ENCODE data around the gene DUSP15.

DUSP15 gene

DNA sequence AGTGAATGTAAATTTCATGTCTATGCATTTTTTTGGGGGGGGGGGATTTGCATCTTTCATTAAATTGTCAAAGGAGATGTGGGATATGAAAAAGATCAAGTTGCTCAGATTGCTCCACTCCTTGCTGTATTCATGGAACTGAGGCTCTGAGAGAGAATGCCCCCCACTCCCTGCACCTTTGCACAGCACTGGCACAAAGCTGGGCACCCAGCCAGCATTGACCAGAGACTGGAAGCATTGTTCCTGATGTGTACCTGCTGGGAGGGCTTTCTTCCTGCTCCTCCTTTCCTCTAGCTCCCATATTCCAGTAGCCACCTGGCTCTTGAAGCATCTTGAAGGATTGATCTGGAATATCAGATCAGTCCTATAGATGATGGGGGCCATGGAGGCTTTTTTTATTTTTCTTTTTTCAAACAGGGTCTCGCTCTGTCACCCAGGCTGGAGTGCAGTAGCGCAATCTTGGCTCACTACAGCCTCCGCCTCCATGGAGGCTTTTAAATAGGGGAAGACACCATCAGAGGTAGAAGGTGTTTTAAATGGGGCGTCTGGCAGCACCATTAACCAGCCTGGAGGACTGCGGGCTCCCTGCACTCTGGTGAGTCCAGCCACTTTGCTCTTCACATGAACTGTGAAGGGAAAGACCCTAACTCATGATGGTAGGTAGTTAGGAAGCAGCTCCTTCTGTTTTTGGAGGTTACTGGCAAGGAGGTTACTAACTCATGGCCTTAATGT is 10.9 kb downstream of the DUSP15 start:
- no peak for DNase-seq

DNA sequence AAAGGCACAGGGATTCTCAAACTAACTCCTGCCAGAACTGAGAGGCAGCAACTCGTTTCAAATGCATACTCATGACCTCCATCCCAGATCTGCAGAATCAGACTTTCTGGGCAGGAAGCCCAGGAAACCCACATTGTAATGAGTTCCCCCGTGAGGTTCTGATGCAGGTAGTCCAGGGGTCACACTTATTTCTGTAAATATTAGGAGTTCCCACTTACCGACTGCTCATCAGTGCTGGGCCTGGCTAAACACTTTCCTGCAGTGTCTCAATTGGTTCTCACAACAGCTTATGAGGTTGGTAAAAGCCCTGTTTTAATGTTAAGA is 11.6 kb downstream of the DUSP15 start:
- no peak for DNase-seq

DNA sequence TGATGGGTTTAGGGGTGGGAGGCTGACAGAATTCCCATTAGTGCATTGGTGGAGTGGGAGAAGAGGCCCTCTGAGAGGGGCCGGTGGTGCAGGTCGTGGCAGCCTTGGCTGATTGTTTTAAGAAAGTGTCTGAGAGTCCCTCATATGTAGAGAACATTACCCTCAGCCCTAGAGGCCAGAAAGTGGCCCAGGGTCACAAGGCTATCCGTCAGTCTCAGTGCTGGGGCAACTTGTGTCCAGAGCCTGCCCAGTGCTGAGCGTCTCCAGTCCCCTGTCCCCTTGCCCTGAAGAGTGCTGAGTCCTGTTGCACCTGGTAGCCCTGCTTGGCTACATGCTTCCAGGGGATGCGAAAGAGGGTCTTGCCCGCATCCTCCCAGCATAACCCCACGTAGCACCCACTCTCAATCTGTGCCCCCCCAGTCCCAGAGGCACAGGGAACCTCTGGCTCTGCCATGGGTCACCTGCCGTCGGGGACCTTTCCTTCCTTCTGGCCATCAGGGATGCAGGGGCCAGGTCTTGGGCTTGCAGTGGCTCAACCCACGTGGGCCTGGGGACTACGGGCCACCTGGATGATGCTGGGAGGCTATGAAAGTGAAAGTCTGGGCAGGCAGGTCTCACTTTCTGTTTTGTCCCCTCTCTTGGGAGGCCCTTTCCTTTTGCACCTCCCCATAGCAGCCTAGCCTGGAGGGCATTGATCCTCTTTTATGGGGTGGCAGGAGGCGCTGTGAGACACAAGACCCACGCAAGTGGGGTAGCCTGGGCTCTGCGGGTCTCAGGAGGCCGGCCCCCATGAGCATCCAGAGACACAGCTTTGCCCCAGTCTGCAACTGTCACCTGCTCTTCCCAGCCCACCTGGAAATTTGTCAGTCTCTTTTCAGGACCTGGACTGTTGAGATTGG is 12.2 kb downstream of the DUSP15 start:
- DNase-seq = no peak

- no peak for DNase-seq
Observed at GRCh38 chr20:31856516-31856915, 13.8 kb downstream of the DUSP15 start.

DNA sequence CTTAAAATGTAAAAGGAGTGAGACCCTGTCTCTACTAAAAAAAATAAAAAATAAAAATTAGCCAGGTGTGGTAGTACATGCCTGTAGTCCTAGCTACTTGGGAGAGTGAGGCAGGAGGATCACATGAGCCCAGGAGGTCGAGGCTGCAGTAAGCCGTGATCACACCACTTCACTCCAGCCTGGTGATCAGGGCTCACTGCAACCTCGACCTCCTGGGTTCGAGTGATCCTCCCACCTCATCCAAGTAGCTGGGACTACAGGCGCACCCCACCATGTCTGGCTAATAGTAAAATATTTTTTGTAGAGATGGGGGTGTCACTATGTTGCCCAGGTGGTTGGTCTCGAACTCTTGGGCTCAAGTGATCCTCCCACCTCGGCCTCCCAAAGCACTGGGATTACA is 16.8 kb downstream of the DUSP15 start:
- no peak for DNase-seq

DNA sequence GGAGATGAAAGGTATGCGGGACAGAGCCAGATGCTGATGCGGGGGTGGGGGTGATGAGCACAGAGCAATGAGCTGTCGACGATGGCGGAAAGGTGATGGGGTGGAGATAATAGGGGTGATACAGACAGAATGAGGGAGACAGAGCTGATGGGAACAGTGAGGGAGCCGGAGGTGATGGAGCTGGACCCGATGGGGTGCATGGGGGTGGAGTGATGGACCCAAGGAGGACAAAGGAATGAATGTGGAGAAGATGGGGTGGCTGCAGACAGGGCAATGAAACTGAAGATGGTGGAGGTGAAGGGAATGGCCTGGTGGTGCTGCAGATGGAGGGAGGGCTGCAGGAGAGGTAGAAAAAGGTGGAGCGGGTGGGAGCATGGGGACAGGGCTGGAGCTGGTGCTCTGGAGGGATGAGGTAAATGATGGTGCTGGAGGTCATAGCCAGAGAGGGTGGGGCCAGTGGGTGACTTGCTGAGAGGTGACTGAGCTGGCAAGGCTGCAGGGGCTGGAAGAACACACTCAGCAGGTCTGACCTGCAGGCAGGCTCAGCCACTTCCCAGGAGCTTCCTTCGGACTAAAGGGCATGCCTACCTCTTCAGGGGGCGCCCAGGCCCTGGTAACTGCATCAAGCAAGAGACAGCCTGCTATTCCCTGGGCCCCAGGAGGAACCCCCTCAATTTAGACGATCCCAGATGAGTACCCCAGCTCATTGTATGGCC is 18.9 kb downstream of the DUSP15 start:
- DNase-seq = no peak

GRCh38 chr20:31849306-31849930 is 20.9 kb downstream of the DUSP15 start:
- DNase-seq = peak in 1 of 2 experiments; percentile 18

DNA sequence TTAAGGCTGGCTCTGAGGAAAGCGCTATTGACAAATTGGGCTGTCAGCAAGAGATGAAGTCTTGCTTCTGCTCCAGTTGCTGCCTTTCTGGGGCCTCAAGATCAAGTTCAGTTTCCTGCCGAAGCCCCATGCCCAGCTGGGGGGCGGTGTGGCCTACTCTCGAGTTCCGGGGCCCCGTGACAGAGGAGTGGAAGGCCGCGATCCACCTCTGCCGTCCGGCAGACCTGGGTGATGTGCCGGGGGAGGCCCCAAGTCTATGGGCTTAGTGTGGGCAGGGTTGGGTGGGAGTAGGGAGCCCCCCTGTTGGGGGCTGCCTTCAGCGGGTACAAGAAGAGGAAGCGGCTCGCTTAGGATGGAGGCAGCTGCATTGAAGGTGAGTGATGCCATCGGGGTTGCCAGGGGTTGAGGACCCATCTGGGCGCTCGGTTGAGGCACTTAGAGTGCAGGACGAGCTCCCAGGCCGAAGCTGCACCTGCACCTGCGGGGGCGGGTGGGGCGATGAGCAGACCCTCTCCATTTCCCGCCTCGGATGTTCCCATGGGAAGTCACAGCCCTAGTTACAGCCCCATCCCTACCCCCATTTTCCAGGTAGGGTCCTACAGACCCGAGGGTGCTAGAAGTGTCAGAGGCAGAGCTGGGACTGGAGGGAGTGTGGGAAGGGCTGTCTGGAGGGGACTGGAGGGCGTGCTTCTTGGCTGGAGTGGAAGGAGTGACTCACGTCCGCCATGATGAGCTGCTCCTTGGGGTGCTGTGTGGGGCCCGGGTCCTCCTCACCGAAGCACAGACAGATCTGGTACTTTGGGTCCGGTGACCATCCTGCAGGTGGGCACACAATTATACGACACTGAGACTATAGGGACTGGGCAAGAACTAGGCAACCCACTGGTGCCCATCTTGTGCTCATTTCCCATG is 22.0 kb downstream of the DUSP15 start:
- DNase-seq = no peak

GRCh38 chr20:31846793-31847138 is 23.6 kb downstream of the DUSP15 start:
- no peak for DNase-seq

DNA sequence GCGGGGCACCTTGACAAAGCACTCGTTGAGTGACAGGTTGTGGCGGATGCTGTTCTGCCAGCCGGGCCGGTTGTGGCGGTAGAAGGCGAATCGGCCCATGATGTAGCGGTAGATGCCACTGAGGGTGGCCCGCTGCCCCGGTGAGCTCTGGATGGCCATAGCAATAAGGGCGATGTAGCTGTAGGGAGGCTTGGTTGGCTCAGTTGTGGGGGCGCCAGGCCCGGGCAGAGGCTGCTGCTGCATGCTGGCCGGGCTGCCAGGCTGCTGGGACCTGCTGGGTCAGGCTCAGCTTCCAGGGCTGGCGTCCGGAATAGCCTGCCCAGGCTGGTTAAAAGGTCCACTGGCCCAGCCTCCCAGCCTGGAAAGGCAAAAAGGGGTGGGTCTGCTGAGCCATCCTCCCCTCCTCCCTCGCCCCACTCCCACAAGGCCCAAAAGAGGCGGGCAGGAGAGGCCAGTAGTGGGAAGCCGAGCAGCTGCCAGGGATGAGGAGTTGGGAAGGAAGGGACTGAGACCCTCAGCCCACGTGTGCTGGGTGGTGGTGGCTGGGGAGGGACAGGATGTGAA is 24.9 kb downstream of the DUSP15 start, which contains the start of gene FOXS1:
TSS of gene FOXS1 (minus strand) at position 305 of the 564 bp plus-strand sequence. CDS start at position 243, 62 bp downstream.
- DNase-seq = peak in 1 of 2 experiments; percentile 17

- DNase-seq = no peak
Observed at GRCh38 chr20:31844737-31845299, 25.5 kb downstream of the DUSP15 start.

DNA sequence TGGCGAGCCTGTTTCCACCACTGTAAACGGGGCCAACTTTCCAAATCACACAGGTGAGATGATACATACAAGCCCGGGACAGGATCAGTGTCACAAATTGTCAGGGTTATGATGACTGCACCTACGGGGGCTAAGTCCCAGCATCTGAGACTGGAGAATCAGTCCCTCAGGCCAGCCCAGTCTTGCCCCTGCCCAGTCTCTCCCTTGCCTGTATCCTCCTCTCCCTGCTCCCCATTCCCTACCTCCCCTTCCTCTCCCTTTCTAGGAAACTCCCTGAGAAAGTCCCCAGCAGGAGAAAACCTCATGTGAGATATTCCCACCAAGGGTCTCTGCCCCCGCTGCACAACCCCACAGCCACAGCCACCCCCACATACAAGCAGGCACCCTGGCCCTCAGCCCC is 26.4 kb downstream of the DUSP15 start:
- DNase-seq = no peak

DNA sequence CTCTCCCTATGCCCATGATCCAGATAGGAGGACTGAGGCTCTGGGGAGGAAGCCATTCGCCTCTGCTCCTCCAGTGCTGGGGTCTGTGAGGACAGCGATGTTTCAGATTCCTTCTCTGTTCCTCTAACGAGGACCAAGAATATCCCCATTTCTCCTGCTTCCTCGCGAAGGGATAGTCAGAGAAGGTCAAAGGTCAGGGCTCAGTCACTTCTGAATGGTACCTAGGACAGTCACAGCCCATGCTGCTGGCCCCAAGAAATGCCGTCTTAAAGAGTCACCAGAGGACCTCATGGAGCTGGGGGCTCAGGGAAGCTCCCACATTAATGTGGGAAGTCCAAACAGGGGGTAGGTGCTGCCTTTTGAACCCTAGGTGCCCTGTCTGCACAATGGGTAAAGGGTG is 27.0 kb downstream of the DUSP15 start:
- no peak for DNase-seq

- no peak for DNase-seq
Observed at GRCh38 chr20:31842471-31843157, 27.7 kb downstream of the DUSP15 start.

DNA sequence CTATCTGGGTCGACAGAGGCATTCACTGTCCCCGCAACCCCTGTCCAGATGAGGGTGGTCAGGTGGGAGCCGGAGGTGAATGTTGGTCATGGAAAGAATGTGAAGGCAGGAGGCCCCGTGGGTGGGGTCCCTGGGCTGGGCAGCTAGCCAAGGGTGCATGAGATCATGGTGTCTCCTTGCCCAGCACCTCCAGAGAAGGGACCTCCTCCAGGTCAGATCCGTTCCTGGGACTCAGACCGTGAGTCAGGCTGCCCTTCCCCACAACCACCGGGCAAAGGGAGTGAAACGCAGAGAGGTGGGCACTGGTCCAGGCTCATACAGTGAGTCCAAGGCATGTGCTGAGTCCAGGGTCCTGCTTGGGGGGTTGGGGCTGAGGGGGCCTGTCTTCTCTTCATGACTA is 28.4 kb downstream of the DUSP15 start:
- DNase-seq = no peak

DNA sequence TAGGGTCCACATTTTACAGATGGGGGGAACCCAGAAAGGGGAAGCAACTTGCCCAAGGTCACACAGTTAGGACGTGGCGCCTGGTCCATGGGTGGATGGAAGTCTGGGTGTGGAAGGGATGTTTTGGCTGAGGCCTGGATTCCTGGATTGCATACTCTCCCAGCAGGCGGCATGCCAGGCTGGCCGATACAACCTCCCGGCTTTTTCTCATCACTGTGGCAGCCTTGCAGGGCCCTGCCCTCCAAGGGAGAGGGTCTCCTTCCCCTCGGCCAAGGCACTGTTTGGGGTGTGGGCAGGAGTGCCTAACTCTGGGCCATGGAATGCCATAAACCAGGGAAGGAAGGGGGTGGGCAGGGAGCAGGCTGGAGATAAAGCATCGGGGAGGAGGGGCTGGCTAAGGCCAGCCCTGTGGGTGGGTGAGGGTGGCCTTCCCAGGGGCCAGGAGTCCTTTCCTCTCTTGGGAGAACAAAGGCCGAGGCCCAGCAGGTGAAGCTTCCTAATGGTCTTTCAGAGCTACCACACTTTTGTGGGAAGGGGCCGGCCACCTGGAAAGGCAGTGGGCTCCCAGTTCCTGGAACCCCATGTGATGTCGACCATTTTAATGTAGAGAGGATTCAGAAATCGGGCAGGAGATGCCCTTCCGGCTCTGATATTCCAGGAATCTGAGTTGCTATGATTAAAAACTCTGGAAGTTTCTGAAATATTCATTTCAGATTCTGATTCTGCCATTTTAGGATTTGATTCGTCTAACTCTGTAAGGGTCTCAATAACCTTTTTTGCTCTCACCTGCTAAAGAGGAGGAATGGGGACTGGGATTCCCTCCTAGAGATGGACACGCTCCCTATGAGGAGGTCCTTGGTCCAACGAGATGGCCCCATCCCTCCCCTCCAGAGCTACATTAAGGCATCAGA is 29.2 kb downstream of the DUSP15 start:
- no peak for DNase-seq

- no peak for DNase-seq
Observed at GRCh38 chr20:31839782-31840487, 30.4 kb downstream of the DUSP15 start.

GRCh38 chr20:31838646-31839292 is 31.6 kb downstream of the DUSP15 start:
- DNase-seq = no peak
